Osteocyte (in vitro differentiated cells): ENCODE measurements around the gene CIAO3. TPM values are rescaled to one million over a fixed set of nuclear protein-coding genes. Genes with fewer than 3 reads are reported as not detected.

Experiments
- DNase-seq: peaks from one replicate; pipeline ENCODE4 v3.0.0; 2021; ENCODE audit warnings: mixed read lengths; ENCODE audit not compliant: unreplicated experiment; ENCODE audit errors: extremely low spot score
- H3K27ac Mint-ChIP-seq: one replicate; pipeline ENCODE4 v1.8.0; 2021; ENCODE audit warnings: mild to moderate bottlenecking, mixed read lengths; ENCODE audit not compliant: unreplicated experiment
- H3K27me3 Mint-ChIP-seq: one replicate; pipeline ENCODE4 v1.8.0; 2021; ENCODE audit warnings: mixed read lengths; ENCODE audit not compliant: unreplicated experiment
- H3K36me3 Mint-ChIP-seq: one replicate; pipeline ENCODE4 v1.8.0; 2021; ENCODE audit warnings: mixed read lengths; ENCODE audit not compliant: unreplicated experiment
- H3K4me1 Mint-ChIP-seq: one replicate; pipeline ENCODE4 v1.8.0; 2021; ENCODE audit warnings: mixed read lengths; ENCODE audit not compliant: unreplicated experiment
- H3K4me3 Mint-ChIP-seq: one replicate; pipeline ENCODE4 v1.8.0; 2021; ENCODE audit warnings: mild to moderate bottlenecking, moderate library complexity, mixed read lengths; ENCODE audit not compliant: unreplicated experiment
- H3K9me3 Mint-ChIP-seq: one replicate; pipeline ENCODE4 v1.8.0; 2021; ENCODE audit warnings: mixed read lengths; ENCODE audit not compliant: unreplicated experiment
- CTCF ChIP-seq: fragments of 200-600 bp; sonication (generic); IDR thresholded peaks from 2 replicates; pipeline ENCODE4 v1.5.0; 2021; ENCODE audit warnings: antibody characterized with exemption, mild to moderate bottlenecking, moderate library complexity
- total RNA-seq: library from RNA; stranded (reverse); gene quantifications from 2 replicates; pipeline ENCODE4 v1.2.1, GENCODE V29; 2021

The CIAO3 gene
- total RNA-seq, 1 donor from 2014 or later = 31.4 TPM

GRCh38 chr16:706189-707061 is 34.4 kb downstream of the CIAO3 start:
- H3K36me3 Mint-ChIP-seq = no peaks in the 10 kb centered on the region
- H3K4me1 Mint-ChIP-seq = peaks cover 24% of the 10 kb centered on the region
- TF ChIP-seq CTCF = no peak
- H3K27me3 Mint-ChIP-seq = peaks cover 41% of the 10 kb centered on the region
- peak overlapping the region; percentile 47 for H3K4me3 Mint-ChIP-seq
- no peak overlapping the region for H3K27ac Mint-ChIP-seq
- DNase-seq = no peak
- no peaks in the 10 kb centered on the region for H3K9me3 Mint-ChIP-seq

GRCh38 chr16:705431-706188 is 35.2 kb downstream of the CIAO3 start, which contains the start of gene FBXL16:
TSS of gene FBXL16 (minus strand) at chr16:705801. CDS start at chr16:697405, 8,396 bp downstream.
- H3K36me3 Mint-ChIP-seq = no peaks in the 10 kb centered on the region
- H3K4me1 Mint-ChIP-seq = peaks cover 20% of the 10 kb centered on the region
- no peaks in the 10 kb centered on the region for H3K9me3 Mint-ChIP-seq
- H3K27me3 Mint-ChIP-seq = peaks cover 44% of the 10 kb centered on the region
- TF ChIP-seq CTCF = no peak
- no peak for DNase-seq
- H3K4me3 Mint-ChIP-seq = peak within 1 kb of the TSS; percentile 47
- H3K27ac Mint-ChIP-seq = no peak within 1 kb of the TSS

GRCh38 chr16:704552-705380 is 36.0 kb downstream of the CIAO3 start:
- Mint-ChIP-seq H3K27me3 (peaks cover 45% of the 10 kb centered on the region), H3K4me3 (no peak overlapping the region)

GRCh38 chr16:704047-704446 is 36.8 kb downstream of the CIAO3 start:
- no peak for DNase-seq
- H3K27me3 Mint-ChIP-seq = peaks cover 45% of the 10 kb centered on the region
- H3K9me3 Mint-ChIP-seq = no peaks in the 10 kb centered on the region
- no peak overlapping the region for H3K4me3 Mint-ChIP-seq
- peaks cover 10% of the 10 kb centered on the region for H3K4me1 Mint-ChIP-seq
- TF ChIP-seq CTCF = no peak
- H3K27ac Mint-ChIP-seq = no peak overlapping the region
- no peaks in the 10 kb centered on the region for H3K36me3 Mint-ChIP-seq

More at GRCh38 chr16:704552-705380, 36.0 kb downstream of the CIAO3 start:
- Mint-ChIP-seq H3K4me1 (peaks cover 14% of the 10 kb centered on the region), H3K36me3 (no peaks in the 10 kb centered on the region), H3K27ac (no peak overlapping the region), H3K9me3 (no peaks in the 10 kb centered on the region)
- no peak for DNase-seq
- TF ChIP-seq CTCF = no peak
